Measurements from ENCODE around the gene USP32. TPM values are rescaled to one million over a fixed set of nuclear protein-coding genes. Genes with fewer than 3 reads are reported as not detected.
A peak's percentile ranks its signal among the peaks of the same experiment; 100 is the strongest.

Gene USP32
- total RNA-seq, 1 experiment from 2014 or later = 103 TPM

DNA sequence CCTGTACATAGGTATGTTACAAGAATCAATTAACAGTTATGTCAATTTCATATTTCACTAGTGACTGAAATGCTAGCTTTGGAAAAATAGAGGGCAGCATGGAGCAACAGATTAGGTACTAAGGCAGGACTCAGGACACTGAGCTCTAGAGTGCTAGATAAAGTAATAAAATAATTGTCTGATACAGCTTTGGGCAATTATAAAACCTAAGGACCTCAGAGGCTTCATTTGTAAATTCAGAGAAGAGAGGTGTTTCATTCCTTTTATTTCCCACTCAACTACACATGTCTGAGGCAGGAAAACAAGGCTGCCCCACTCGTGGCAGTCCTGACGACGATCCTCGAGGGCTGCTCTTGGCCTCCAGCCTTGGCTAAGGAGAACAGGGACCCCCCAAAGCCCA is 160.7 kb downstream of the USP32 start:
- POLR2A ChIA-PET = interaction anchor here (0.5 to 0.6 kb wide), 3 partner anchors 125 to 280 kb away, joined by 3 read pairs; no protein-coding TSS in a partner anchor
- no peak for TF ChIP-seq ATF6 (CRISPR knock-in tag; IDR thresholded peaks at IDR 0.05)
- no peak for TF ChIP-seq NFATC4 (CRISPR knock-in tag; IDR thresholded peaks at IDR 0.05)
- no peak for TF ChIP-seq TEAD4 (CRISPR knock-in tag; IDR thresholded peaks at IDR 0.05)
- no peak for TF ChIP-seq MXD4 (CRISPR knock-in tag; IDR thresholded peaks at IDR 0.05; ENCODE audit: borderline replicate concordance)
- ATAC-seq (0 out of 2 replicates have a peak, but pooled peaks have one; percentile 28), DNase-seq (ENCODE audit: low spot score) (no peak)
- H3K4me3 Mint-ChIP-seq = no peak overlapping the region
- H3K4me1 Mint-ChIP-seq = peaks cover 12% of the 10 kb centered on the region
- H3K9me3 Mint-ChIP-seq = 0 out of 2 replicates have a peak, but pooled peaks cover 3% of the 10 kb centered on the region
- H3K36me3 Mint-ChIP-seq = peaks cover 17% of the 10 kb centered on the region
- CTCF ChIA-PET = interaction anchor here (0.6 to 2.5 kb wide), 22 partner anchors 11 to 339 kb away, joined by 3 to 19 read pairs (median 4); partner anchors contain the start of genes CHCT1 and USP32
- peak overlapping the region; percentile 82 for H3K27ac Mint-ChIP-seq
- H3K27me3 Mint-ChIP-seq (ENCODE audit: low read depth) = no peaks in the 10 kb centered on the region

GRCh38 chr17:60230358-60230757 is 161.6 kb downstream of the USP32 start:
- ATAC-seq (no peak), DNase-seq (ENCODE audit: low spot score) (no peak)
- H3K9me3 Mint-ChIP-seq = 0 out of 2 replicates have a peak, but pooled peaks cover 3% of the 10 kb centered on the region
- no peak for TF ChIP-seq TCF7 (CRISPR knock-in tag; IDR thresholded peaks at IDR 0.05; ENCODE audit: low read depth)
- no peak for TF ChIP-seq NR2C2 (CRISPR knock-in tag; IDR thresholded peaks at IDR 0.05)
- TF ChIP-seq HMGA2 (CRISPR knock-in tag; IDR thresholded peaks at IDR 0.05) = no peak
- TF ChIP-seq, protein P1, sequence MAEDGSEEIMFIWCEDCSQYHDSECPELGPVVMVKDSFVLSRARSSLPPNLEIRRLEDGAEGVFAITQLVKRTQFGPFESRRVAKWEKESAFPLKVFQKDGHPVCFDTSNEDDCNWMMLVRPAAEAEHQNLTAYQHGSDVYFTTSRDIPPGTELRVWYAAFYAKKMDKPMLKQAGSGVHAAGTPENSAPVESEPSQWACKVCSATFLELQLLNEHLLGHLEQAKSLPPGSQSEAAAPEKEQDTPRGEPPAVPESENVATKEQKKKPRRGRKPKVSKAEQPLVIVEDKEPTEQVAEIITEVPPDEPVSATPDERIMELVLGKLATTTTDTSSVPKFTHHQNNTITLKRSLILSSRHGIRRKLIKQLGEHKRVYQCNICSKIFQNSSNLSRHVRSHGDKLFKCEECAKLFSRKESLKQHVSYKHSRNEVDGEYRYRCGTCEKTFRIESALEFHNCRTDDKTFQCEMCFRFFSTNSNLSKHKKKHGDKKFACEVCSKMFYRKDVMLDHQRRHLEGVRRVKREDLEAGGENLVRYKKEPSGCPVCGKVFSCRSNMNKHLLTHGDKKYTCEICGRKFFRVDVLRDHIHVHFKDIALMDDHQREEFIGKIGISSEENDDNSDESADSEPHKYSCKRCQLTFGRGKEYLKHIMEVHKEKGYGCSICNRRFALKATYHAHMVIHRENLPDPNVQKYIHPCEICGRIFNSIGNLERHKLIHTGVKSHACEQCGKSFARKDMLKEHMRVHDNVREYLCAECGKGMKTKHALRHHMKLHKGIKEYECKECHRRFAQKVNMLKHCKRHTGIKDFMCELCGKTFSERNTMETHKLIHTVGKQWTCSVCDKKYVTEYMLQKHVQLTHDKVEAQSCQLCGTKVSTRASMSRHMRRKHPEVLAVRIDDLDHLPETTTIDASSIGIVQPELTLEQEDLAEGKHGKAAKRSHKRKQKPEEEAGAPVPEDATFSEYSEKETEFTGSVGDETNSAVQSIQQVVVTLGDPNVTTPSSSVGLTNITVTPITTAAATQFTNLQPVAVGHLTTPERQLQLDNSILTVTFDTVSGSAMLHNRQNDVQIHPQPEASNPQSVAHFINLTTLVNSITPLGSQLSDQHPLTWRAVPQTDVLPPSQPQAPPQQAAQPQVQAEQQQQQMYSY (CRISPR knock-in tag; IDR thresholded peaks at IDR 0.05) = no peak
- no peak for TF ChIP-seq CBFB (CRISPR knock-in tag; IDR thresholded peaks at IDR 0.05; ENCODE audit: low read depth)
- TF ChIP-seq SP1 (CRISPR knock-in tag; conservative IDR thresholded peaks at IDR 0.05) = no peak
- TF ChIP-seq, protein P2, sequence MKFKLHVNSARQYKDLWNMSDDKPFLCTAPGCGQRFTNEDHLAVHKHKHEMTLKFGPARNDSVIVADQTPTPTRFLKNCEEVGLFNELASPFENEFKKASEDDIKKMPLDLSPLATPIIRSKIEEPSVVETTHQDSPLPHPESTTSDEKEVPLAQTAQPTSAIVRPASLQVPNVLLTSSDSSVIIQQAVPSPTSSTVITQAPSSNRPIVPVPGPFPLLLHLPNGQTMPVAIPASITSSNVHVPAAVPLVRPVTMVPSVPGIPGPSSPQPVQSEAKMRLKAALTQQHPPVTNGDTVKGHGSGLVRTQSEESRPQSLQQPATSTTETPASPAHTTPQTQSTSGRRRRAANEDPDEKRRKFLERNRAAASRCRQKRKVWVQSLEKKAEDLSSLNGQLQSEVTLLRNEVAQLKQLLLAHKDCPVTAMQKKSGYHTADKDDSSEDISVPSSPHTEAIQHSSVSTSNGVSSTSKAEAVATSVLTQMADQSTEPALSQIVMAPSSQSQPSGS (CRISPR knock-in tag; IDR thresholded peaks at IDR 0.05; ENCODE audit: borderline replicate concordance, low read depth) = no peak
- no peak for TF ChIP-seq ESRRA (CRISPR knock-in tag; IDR thresholded peaks at IDR 0.05; ENCODE audit: borderline replicate concordance)
- no peak for TF ChIP-seq GRHL2 (CRISPR knock-in tag; IDR thresholded peaks at IDR 0.05; ENCODE audit: insufficient replicate concordance, severe bottlenecking)
- TF ChIP-seq ZNF423 (CRISPR knock-in tag; IDR thresholded peaks at IDR 0.05) = no peak
- no peak for TF ChIP-seq RORB (CRISPR knock-in tag; IDR thresholded peaks at IDR 0.05)
- TF ChIP-seq, protein P3, sequence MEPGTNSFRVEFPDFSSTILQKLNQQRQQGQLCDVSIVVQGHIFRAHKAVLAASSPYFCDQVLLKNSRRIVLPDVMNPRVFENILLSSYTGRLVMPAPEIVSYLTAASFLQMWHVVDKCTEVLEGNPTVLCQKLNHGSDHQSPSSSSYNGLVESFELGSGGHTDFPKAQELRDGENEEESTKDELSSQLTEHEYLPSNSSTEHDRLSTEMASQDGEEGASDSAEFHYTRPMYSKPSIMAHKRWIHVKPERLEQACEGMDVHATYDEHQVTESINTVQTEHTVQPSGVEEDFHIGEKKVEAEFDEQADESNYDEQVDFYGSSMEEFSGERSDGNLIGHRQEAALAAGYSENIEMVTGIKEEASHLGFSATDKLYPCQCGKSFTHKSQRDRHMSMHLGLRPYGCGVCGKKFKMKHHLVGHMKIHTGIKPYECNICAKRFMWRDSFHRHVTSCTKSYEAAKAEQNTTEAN (CRISPR knock-in tag; IDR thresholded peaks at IDR 0.05) = no peak
- TF ChIP-seq CDX4 (CRISPR knock-in tag; IDR thresholded peaks at IDR 0.05; ENCODE audit: borderline replicate concordance) = no peak
- TF ChIP-seq ZBTB21 (CRISPR knock-in tag; IDR thresholded peaks at IDR 0.05; ENCODE audit: borderline replicate concordance) = no peak
- no peak for TF ChIP-seq ATF1 (CRISPR knock-in tag; IDR thresholded peaks at IDR 0.05)
- peaks cover 12% of the 10 kb centered on the region for H3K4me1 Mint-ChIP-seq
- ChIA-PET POLR2A (no interaction called here), CTCF (interaction anchor here (1.2 to 2.5 kb wide), 3 partner anchors 88 to 192 kb away, joined by 3 to 19 read pairs (median 10); partner anchors contain the start of gene CHCT1)
- H3K4me3 Mint-ChIP-seq = no peak overlapping the region
- H3K27ac Mint-ChIP-seq = no peak overlapping the region
- peaks cover 12% of the 10 kb centered on the region for H3K36me3 Mint-ChIP-seq
- H3K27me3 Mint-ChIP-seq (ENCODE audit: low read depth) = no peaks in the 10 kb centered on the region

All from WTC11 (cell line).